CD4-positive, alpha-beta T cell treated with Interleukin-15 for 1 hour (primary cell): ENCODE data around the gene PLEKHA6.
A peak's percentile ranks its signal among the peaks of the same experiment; 100 is the strongest.

Experiments
- DNase-seq: peaks from one replicate; pipeline ENCODE4 v3.0.0-alpha.2; 2020

Gene PLEKHA6

GRCh38 chr1:204359474-204360255, at the start of gene PLEKHA6:
TSS of gene PLEKHA6 (minus strand) at chr1:204359929. CDS start at chr1:204273727, 86,202 bp downstream.
- DNase-seq, result no peak

GRCh38 chr1:204409123-204409522, 49.4 kb upstream of the PLEKHA6 start:
- no peak for DNase-seq

- DNase-seq, result no peak
Measured at GRCh38 chr1:204408602-204409001, 48.9 kb upstream of the PLEKHA6 start.

- DNase-seq, result no peak
Measured at GRCh38 chr1:204408074-204408507, 48.4 kb upstream of the PLEKHA6 start.

GRCh38 chr1:204407295-204407971, 47.7 kb upstream of the PLEKHA6 start:
- DNase-seq, result no peak

- no peak for DNase-seq
Measured at GRCh38 chr1:204406621-204407020, 46.9 kb upstream of the PLEKHA6 start.

GRCh38 chr1:204405988-204406387, 46.3 kb upstream of the PLEKHA6 start:
- DNase-seq, result no peak

- DNase-seq, result no peak
Measured at GRCh38 chr1:204404629-204405028, 44.9 kb upstream of the PLEKHA6 start.

- no peak for DNase-seq
Measured at GRCh38 chr1:204402391-204402790, 42.7 kb upstream of the PLEKHA6 start.

- no peak for DNase-seq
Measured at GRCh38 chr1:204401730-204402129, 42.0 kb upstream of the PLEKHA6 start.

GRCh38 chr1:204400882-204401510, 41.3 kb upstream of the PLEKHA6 start:
- no peak for DNase-seq

- peak; percentile 60 for DNase-seq
Measured at GRCh38 chr1:204398197-204399125, 38.7 kb upstream of the PLEKHA6 start.

- DNase-seq, result no peak
Measured at GRCh38 chr1:204396015-204396583, 36.4 kb upstream of the PLEKHA6 start.

GRCh38 chr1:204391629-204392028, 31.9 kb upstream of the PLEKHA6 start:
- no peak for DNase-seq

GRCh38 chr1:204390751-204391466, 31.2 kb upstream of the PLEKHA6 start:
- DNase-seq, result no peak

GRCh38 chr1:204385727-204386126, 26.0 kb upstream of the PLEKHA6 start:
- no peak for DNase-seq

- no peak for DNase-seq
Measured at GRCh38 chr1:204384636-204385352, 25.1 kb upstream of the PLEKHA6 start.

- no peak for DNase-seq
Measured at GRCh38 chr1:204383163-204383904, 23.6 kb upstream of the PLEKHA6 start.

GRCh38 chr1:204382714-204383083, 23.0 kb upstream of the PLEKHA6 start:
- DNase-seq, result no peak

- no peak for DNase-seq
Measured at GRCh38 chr1:204380293-204380831, 20.6 kb upstream of the PLEKHA6 start.
